ENCODE results near the gene MGMT.

MGMT gene

GRCh38 chr10:129494740-129495139 is 27.7 kb downstream of the MGMT start:
- TF ChIP-seq GATA1 (IDR thresholded peaks at IDR 0.05; ENCODE audit: low read depth, low read length) (no peak), POLR2A (IDR thresholded peaks at IDR 0.05; ENCODE audit: low read length) (no peak)
- no peak for DNase-seq

- DNase-seq: no peak
- no peak for TF ChIP-seq GATA1 (IDR thresholded peaks at IDR 0.05; ENCODE audit: low read depth, low read length)
- no peak for TF ChIP-seq POLR2A (IDR thresholded peaks at IDR 0.05; ENCODE audit: low read length)
Measured at GRCh38 chr10:129495256-129495655, 28.2 kb downstream of the MGMT start.

GRCh38 chr10:129495698-129496097 is 28.7 kb downstream of the MGMT start:
- DNase-seq: no peak
- no peak for TF ChIP-seq GATA1 (IDR thresholded peaks at IDR 0.05; ENCODE audit: low read depth, low read length)
- no peak for TF ChIP-seq POLR2A (IDR thresholded peaks at IDR 0.05; ENCODE audit: low read length)

- no peak for TF ChIP-seq GATA1 (IDR thresholded peaks at IDR 0.05; ENCODE audit: low read depth, low read length)
- no peak for TF ChIP-seq POLR2A (IDR thresholded peaks at IDR 0.05; ENCODE audit: low read length)
- no peak for DNase-seq
Measured at GRCh38 chr10:129497013-129497412, 30.0 kb downstream of the MGMT start.

GRCh38 chr10:129498680-129499079 is 31.6 kb downstream of the MGMT start:
- TF ChIP-seq POLR2A (IDR thresholded peaks at IDR 0.05; ENCODE audit: low read length) (no peak), GATA1 (IDR thresholded peaks at IDR 0.05; ENCODE audit: low read depth, low read length) (no peak)
- peak; percentile 2 to 12 for DNase-seq

- TF ChIP-seq POLR2A (IDR thresholded peaks at IDR 0.05; ENCODE audit: low read length) (no peak), GATA1 (IDR thresholded peaks at IDR 0.05; ENCODE audit: low read depth, low read length) (no peak)
- no peak for DNase-seq
Measured at GRCh38 chr10:129500617-129501339, 33.7 kb downstream of the MGMT start.

GRCh38 chr10:129501652-129502436 is 34.8 kb downstream of the MGMT start:
- DNase-seq: no peak
- TF ChIP-seq POLR2A (IDR thresholded peaks at IDR 0.05; ENCODE audit: low read length) (no peak), GATA1 (IDR thresholded peaks at IDR 0.05; ENCODE audit: low read depth, low read length) (no peak)

GRCh38 chr10:129502448-129502847 is 35.4 kb downstream of the MGMT start:
- no peak for DNase-seq
- no peak for TF ChIP-seq GATA1 (IDR thresholded peaks at IDR 0.05; ENCODE audit: low read depth, low read length)

GRCh38 chr10:129505500-129506075 is 38.5 kb downstream of the MGMT start:
- DNase-seq: no peak
- TF ChIP-seq POLR2A (IDR thresholded peaks at IDR 0.05; ENCODE audit: low read length) (no peak), GATA1 (IDR thresholded peaks at IDR 0.05; ENCODE audit: low read depth, low read length) (no peak)

GRCh38 chr10:129506101-129506797 is 39.2 kb downstream of the MGMT start:
- TF ChIP-seq GATA1 (IDR thresholded peaks at IDR 0.05; ENCODE audit: low read depth, low read length) (no peak), POLR2A (IDR thresholded peaks at IDR 0.05; ENCODE audit: low read length) (no peak)
- no peak for DNase-seq

- no peak for TF ChIP-seq GATA1 (IDR thresholded peaks at IDR 0.05; ENCODE audit: low read depth, low read length)
- no peak for TF ChIP-seq POLR2A (IDR thresholded peaks at IDR 0.05; ENCODE audit: low read length)
- DNase-seq: no peak
Measured at GRCh38 chr10:129507216-129507889, 40.3 kb downstream of the MGMT start.

GRCh38 chr10:129509155-129509554 is 42.1 kb downstream of the MGMT start:
- TF ChIP-seq POLR2A (IDR thresholded peaks at IDR 0.05; ENCODE audit: low read length): no peak
- TF ChIP-seq GATA1 (IDR thresholded peaks at IDR 0.05; ENCODE audit: low read depth, low read length): no peak
- DNase-seq: no peak

- TF ChIP-seq POLR2A (IDR thresholded peaks at IDR 0.05; ENCODE audit: low read length) (no peak), GATA1 (IDR thresholded peaks at IDR 0.05; ENCODE audit: low read depth, low read length) (no peak)
- DNase-seq: no peak
Measured at GRCh38 chr10:129509835-129510234, 42.8 kb downstream of the MGMT start.

Measured in erythroblast (primary cell).